Activated CD8-positive, alpha-beta memory T cell treated with anti-CD3 and anti-CD28 coated beads, Interleukin-2, amount 10 ng/mL, durations not matched to agents 7 days and 5 days (primary cell): ENCODE data around the gene GP1BA. TPM values are rescaled to one million over a fixed set of nuclear protein-coding genes. Genes with fewer than 3 reads are reported as not detected.
"Not testable (repeated sequence)": the region's sequence is repeated elsewhere in the genome, so short reads cannot be mapped to it uniquely, and the experiment has no call there.

ENCODE experiments used
- ATAC-seq: fragments of 150-1000 bp; cut with Tn5 transposase; one replicate; pipeline ENCODE4 v1.10.0; 2021; ENCODE audit warnings: moderate library complexity
- CTCF ChIA-PET: fragments of 350-600 bp; sonication (Branson Sonifier 250); formaldehyde crosslinking; loops from one replicate; lab custom pipeline; 2021; ENCODE audit warnings: antibody characterized with exemption; lab: Charles Lee
- DNase-seq: peaks from one replicate; pipeline ENCODE4 v3.0.0-alpha.2; 2020
- H3K27ac Mint-ChIP-seq: one replicate; pipeline ENCODE4 v1.8.0; 2021; ENCODE audit warnings: mild to moderate bottlenecking, mixed read lengths
- H3K27me3 Mint-ChIP-seq: one replicate; pipeline ENCODE4 v1.8.0; 2021; ENCODE audit warnings: mixed read lengths
- H3K36me3 Mint-ChIP-seq: one replicate; pipeline ENCODE4 v1.8.0; 2021; ENCODE audit warnings: mild to moderate bottlenecking, mixed read lengths
- H3K4me1 Mint-ChIP-seq: one replicate; pipeline ENCODE4 v1.8.0; 2021; ENCODE audit warnings: mixed read lengths
- H3K4me3 Mint-ChIP-seq: one replicate; pipeline ENCODE4 v1.8.0; 2021; ENCODE audit warnings: mild to moderate bottlenecking, moderate library complexity, mixed read lengths
- H3K9me3 Mint-ChIP-seq: one replicate; pipeline ENCODE4 v1.8.0; 2022; ENCODE audit warnings: low read depth, mixed read lengths
- total RNA-seq, 2 experiments: library from RNA; stranded (reverse); gene quantifications; one replicate each; pipeline ENCODE4 v1.2.3, GENCODE V29; 2021

Gene GP1BA
- total RNA-seq, 2 experiments from 2014 or later = not detected

DNA sequence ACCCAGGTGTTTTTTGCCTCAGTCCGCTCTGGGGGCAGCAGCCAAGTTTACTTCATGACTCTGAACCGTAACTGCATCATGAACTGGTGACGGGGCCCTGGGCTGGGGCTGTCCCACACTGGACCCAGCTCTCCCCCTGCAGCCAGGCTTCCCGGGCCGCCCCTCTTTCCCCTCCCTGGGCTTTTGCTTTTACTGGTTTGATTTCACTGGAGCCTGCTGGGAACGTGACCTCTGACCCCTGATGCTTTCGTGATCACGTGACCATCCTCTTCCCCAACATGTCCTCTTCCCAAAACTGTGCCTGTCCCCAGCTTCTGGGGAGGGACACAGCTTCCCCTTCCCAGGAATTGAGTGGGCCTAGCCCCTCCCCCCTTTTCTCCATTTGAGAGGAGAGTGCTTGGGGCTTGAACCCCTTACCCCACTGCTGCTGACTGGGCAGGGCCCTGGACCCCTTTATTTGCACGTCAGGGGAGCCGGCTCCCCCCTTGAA is 34.8 kb upstream of the GP1BA start:
- Mint-ChIP-seq H3K9me3 (no peaks in the 10 kb centered on the region), H3K36me3 (peaks cover 5% of the 10 kb centered on the region), H3K4me1 (peaks cover 22% of the 10 kb centered on the region), H3K27ac (no peak overlapping the region), H3K27me3 (peaks cover 4% of the 10 kb centered on the region), H3K4me3 (no peak overlapping the region)
- CTCF ChIA-PET = no interaction called here
- DNase-seq = no peak
- no peak for ATAC-seq

DNA sequence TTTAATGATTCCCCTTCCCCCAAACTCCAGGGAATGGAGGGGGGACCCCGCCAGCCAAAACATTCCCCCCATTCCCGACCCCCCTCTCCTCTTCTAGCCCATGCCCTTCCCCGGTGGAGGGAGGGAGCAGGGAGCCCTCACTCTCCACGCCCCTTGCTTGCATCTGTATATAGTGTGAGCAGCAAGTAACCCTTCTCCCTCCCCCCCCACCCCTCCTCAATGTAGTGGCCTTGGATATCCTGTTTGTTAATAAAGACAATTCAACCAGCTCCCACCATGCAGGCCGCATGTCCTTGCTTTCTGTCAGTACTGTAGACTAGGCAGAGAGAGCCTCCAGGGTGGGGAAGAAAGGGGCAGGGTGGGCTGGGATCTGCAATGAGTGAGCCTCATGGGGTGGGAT is 34.3 kb upstream of the GP1BA start:
- CTCF ChIA-PET = no interaction called here
- no peaks in the 10 kb centered on the region for H3K9me3 Mint-ChIP-seq
- H3K27ac Mint-ChIP-seq = no peak overlapping the region
- peaks cover 2% of the 10 kb centered on the region for H3K36me3 Mint-ChIP-seq
- DNase-seq (no peak), ATAC-seq (no peak)
- H3K4me3 Mint-ChIP-seq = no peak overlapping the region
- peaks cover 27% of the 10 kb centered on the region for H3K4me1 Mint-ChIP-seq
- peaks cover 4% of the 10 kb centered on the region for H3K27me3 Mint-ChIP-seq

DNA sequence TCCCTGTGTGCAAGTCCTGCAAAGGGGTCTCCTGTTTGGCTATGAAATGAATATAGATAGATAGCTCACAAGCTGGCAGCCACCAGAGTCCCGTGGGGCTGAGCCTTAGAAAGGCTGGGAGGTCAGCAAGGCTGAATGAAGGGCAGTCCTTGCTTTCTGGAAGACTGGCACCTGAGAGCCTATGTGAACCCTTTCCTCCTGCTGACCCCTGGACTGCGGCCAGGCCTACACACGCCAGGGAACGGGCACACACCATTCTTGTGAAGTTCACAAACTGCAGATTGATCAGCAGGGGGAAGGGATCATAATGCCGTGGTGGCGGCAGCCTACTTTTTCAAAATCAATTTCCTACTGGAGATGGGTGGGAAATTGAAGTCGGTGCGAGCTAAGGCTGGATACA is 33.7 kb upstream of the GP1BA start:
- Mint-ChIP-seq H3K9me3 (no peaks in the 10 kb centered on the region), H3K4me1 (peaks cover 33% of the 10 kb centered on the region), H3K36me3 (peaks cover 2% of the 10 kb centered on the region), H3K4me3 (peak overlapping the region; percentile 33), H3K27me3 (peaks cover 4% of the 10 kb centered on the region), H3K27ac (peak overlapping the region; percentile 54)
- DNase-seq (no peak), ATAC-seq (no peak)
- CTCF ChIA-PET = interaction anchor here (1.1 to 1.7 kb wide), 2 partner anchors 7 to 11 kb away, joined by 3 to 15 read pairs; no protein-coding TSS in a partner anchor

DNA sequence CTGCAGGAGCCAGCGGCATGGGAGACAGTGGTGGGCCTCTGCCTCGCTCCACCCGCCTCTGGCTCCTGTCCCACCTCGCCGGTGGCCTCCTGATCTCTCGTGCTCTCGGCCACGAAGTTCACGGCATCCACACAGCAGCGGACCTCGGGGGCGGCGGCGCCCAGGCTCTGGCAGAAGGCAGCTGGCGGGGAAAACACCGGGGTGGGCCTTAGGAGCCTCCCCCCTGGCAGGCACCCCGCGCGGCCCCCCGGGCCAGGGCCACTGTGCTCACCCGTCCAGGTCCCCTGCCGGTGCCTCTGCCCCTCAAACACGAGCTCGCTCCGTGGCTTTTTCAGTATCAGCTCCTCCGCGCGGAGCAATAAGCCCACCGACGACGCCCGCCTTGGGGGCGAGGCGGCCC is 33.1 kb upstream of the GP1BA start:
- no peak for ATAC-seq
- H3K4me3 Mint-ChIP-seq = peak overlapping the region; percentile 33

DNA sequence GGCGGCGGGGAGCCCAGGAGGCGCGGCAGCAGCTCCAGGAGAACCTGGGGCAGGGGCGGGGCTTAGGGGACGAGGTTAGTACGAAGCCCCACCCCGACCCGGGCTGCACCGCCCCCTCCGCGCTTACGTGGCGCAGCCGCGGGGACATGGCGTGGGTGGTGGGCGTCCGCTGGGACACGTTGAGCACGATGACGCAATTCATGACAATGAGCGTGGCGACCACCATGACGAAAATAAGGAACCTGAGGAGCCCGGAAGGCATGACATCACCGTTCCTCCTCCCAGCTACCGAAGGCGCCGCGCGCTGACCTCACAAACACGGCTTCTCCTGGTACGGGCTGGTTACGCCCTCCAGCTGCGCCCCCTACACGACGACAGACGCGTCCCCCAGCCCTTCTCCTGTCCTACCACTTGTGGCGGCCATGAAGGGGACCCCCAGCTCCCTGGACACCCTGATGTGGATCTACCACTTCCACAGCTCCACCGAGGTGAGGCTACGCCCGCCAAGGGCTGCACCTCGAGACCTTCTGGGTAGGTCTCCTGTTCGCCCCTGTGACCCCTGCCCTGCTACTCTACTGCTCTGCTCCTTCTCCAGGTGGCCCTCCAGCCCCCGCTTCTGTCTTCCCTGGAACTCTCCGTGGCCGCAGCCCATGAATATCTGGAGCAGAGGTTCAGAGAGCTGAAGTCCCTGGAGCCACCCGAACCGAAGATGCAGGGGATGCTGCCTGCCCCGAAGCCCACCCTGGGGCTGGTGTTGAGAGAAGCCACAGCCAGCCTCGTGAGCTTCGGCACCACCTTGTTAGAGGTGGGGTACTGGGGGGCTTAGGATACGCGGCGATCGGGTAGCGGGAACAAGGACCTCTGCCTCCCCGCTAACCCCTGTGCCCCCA is 32.5 kb upstream of the GP1BA start, which contains the start of gene C17orf107:
C17orf107 (plus strand) TSS at position 196 of the 890 bp plus-strand sequence; CDS start at position 423, 227 bp downstream.
- CTCF ChIA-PET = interaction anchor here (0.6 to 2.2 kb wide), 16 partner anchors 8 to 189 kb away, joined by 3 to 21 read pairs (median 4); partner anchors contain the start of genes ARRB2, GLTPD2, PFN1 and PSMB6
- H3K9me3 Mint-ChIP-seq = no peaks in the 10 kb centered on the region
- peaks cover 4% of the 10 kb centered on the region for H3K27me3 Mint-ChIP-seq
- peak within 1 kb of the TSS; percentile 72 for H3K27ac Mint-ChIP-seq
- H3K36me3 Mint-ChIP-seq = peaks cover 2% of the 10 kb centered on the region
- DNase-seq (peak; percentile 90), ATAC-seq (peak; percentile 83)
- H3K4me3 Mint-ChIP-seq = peak within 1 kb of the TSS; percentile 80
- peaks cover 36% of the 10 kb centered on the region for H3K4me1 Mint-ChIP-seq

More for the DNA sequence above, 33.1 kb upstream of the GP1BA start:
- no peak for DNase-seq
- H3K4me1 Mint-ChIP-seq = peaks cover 36% of the 10 kb centered on the region
- H3K9me3 Mint-ChIP-seq = no peaks in the 10 kb centered on the region
- CTCF ChIA-PET = interaction anchor here (0.6 to 2.2 kb wide), 13 partner anchors 8 to 189 kb away, joined by 3 to 21 read pairs (median 3); partner anchors contain the start of genes ARRB2, GLTPD2, PSMB6 and RNF167
- no peak overlapping the region for H3K27ac Mint-ChIP-seq
- peaks cover 2% of the 10 kb centered on the region for H3K36me3 Mint-ChIP-seq
- H3K27me3 Mint-ChIP-seq = peaks cover 4% of the 10 kb centered on the region

DNA sequence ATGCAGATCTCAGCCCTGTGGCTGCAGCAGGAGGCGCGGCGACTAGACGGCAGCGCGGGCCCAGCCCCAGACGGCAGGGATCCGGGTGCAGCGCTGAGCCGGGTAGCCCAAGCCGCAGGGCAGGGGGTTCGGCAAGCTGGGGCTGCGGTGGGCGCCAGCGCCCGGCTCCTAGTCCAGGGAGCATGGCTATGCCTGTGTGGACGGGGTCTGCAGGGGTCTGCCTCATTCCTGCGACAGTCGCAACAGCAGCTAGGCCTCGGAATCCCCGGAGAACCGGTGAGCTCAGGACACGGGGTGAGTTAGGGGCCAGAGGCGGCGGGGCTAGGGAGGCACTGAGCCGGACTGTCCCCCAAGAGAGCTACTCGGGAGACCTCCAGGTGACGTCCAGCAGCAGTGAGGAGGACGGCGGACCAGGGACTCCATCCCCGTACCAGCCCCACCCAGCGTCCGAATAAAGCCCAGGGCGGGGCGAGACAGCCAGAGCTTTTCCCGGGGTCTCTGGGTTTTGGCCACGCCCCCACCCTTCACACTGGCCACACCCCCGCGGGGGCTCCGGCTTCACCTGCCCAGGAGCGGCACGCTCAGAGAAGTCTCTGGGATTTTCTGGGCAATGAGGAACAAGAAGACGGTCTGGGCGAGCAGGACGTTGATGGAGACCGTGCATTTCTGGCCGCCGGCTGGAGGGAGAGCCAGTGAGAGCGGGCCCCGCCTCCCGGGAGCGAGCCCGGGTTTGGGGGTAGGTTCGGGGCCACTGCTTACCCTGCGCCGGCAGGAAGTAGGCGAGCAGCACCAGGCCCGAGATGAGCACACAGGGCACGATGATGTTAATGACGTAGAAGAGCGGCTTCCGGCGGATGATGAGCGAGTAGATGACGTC is 31.6 kb upstream of the GP1BA start:
- Mint-ChIP-seq H3K27ac (peak overlapping the region; percentile 66), H3K4me1 (peaks cover 36% of the 10 kb centered on the region), H3K9me3 (no peaks in the 10 kb centered on the region), H3K27me3 (peaks cover 4% of the 10 kb centered on the region), H3K4me3 (peak overlapping the region; percentile 80), H3K36me3 (peaks cover 2% of the 10 kb centered on the region)
- CTCF ChIA-PET = interaction anchor here (0.8 to 2.2 kb wide), 8 partner anchors 9 to 333 kb away, joined by 3 to 21 read pairs (median 6); partner anchors contain the start of genes ARRB2, GLTPD2 and PFN1
- ATAC-seq (peak; percentile 54), DNase-seq (peak; percentile 77)

DNA sequence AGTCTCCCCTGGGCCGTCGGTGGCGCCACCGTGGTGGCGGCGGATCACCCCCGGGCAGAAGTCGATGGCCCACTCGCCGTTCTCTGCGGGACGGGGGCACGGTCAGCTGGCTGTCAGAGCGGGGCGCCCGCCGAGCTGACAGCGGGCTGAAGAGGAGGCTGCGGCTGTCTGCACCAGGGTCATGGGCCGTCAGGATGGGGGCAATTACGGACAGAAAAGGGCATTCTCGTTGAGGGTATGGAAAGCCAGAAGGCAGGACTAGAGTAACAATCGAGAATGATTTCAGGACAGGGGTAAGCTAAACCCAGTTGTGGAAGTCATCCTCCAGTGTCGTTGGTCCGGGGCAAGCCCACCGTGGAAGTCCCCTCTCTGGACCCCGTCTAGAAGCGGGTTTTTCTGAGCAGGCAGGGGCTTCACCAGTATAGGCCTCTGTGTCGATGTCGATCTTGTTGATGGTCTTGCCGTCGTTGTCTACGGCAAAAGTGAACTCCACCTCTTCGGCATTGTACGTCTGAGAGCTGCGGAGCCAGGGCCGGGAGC is 30.9 kb upstream of the GP1BA start:
- DNase-seq = no peak

DNA sequence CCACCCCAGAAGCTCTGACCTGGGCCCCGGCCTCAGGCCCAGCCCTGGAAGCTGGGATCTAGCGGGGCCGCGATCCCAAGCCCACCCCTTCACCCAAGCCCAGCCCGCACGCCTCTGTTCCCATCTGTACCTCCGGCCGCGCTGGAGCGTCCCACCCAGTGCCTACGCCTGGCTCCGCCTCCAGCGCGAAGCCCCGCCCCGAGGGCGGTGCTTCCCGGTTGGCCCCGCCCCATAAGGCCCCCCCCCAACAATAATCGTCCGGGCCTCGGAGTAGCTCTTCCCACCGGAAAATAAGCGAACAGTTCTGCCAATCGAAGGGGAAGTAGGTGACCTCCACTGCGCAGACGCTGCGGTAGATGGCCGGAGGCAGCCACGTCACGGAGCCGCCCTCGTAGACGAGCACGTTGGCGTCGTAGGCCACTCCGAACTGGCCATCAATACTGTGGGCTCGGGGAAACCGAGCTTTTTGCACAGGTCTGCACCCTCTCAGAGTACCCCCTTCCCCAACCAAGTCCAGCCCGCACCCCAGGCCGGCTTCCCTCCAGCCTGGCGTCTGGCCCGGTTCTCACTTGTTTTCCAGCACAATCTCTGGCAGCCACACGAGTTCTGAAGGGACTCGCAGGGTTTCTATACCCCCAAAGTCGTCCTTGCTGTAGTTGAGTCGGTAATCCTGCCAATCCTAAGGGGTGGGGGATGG is 30.3 kb upstream of the GP1BA start:
- peak overlapping the region; percentile 44 for H3K27ac Mint-ChIP-seq
- no peaks in the 10 kb centered on the region for H3K36me3 Mint-ChIP-seq
- no peak for DNase-seq
- peaks cover 36% of the 10 kb centered on the region for H3K4me1 Mint-ChIP-seq
- H3K27me3 Mint-ChIP-seq = peaks cover 4% of the 10 kb centered on the region
- ATAC-seq = no peak
- H3K4me3 Mint-ChIP-seq = no peak overlapping the region
- H3K9me3 Mint-ChIP-seq = no peaks in the 10 kb centered on the region
- CTCF ChIA-PET = interaction anchor here (0.6 to 3.2 kb wide), 12 partner anchors 7 to 335 kb away, joined by 3 to 18 read pairs (median 6); partner anchors contain the start of genes ARRB2, CAMTA2, RNF167 and SLC25A11

More for the DNA sequence above, 30.9 kb upstream of the GP1BA start:
- Mint-ChIP-seq H3K4me1 (peaks cover 36% of the 10 kb centered on the region), H3K36me3 (peaks cover under 1% of the 10 kb centered on the region), H3K27me3 (peaks cover 4% of the 10 kb centered on the region), H3K27ac (peak overlapping the region; percentile 66), H3K4me3 (peak overlapping the region; percentile 65), H3K9me3 (no peaks in the 10 kb centered on the region)
- no peak for ATAC-seq
- CTCF ChIA-PET = interaction anchor here (0.6 to 3.2 kb wide), 10 partner anchors 8 to 334 kb away, joined by 3 to 18 read pairs (median 4); partner anchors contain the start of genes CAMTA2, PFN1, RNF167 and SLC25A11

DNA sequence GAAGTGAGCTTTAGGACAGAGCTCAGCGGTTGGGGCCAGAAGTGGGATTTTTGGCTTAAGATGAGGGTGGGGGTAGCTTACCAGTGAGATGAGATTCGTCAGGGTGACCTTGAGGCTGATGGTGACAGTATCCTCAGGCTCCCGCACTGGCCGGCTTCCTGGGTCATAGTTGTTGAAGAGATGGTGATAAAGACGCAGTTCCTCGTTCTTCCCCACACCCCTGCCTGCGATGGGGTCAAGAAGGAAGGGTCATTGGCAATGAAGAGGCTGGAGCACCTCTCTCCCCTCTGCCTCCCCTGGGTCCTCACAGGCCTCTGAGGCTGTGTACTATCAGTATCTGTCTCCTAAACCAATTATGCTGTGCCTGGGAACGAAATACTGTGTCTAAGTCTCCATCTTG is 29.5 kb upstream of the GP1BA start:
- peaks cover 4% of the 10 kb centered on the region for H3K27me3 Mint-ChIP-seq
- H3K4me1 Mint-ChIP-seq = peaks cover 36% of the 10 kb centered on the region
- no peaks in the 10 kb centered on the region for H3K9me3 Mint-ChIP-seq
- no peaks in the 10 kb centered on the region for H3K36me3 Mint-ChIP-seq
- DNase-seq = no peak
- CTCF ChIA-PET = interaction anchor here (0.6 to 3.2 kb wide), 18 partner anchors 8 to 336 kb away, joined by 3 to 18 read pairs (median 4); partner anchors contain the start of genes ARRB2, CAMTA2, RNF167 and SLC25A11
- no peak overlapping the region for H3K4me3 Mint-ChIP-seq
- ATAC-seq = no peak
- H3K27ac Mint-ChIP-seq = no peak overlapping the region

DNA sequence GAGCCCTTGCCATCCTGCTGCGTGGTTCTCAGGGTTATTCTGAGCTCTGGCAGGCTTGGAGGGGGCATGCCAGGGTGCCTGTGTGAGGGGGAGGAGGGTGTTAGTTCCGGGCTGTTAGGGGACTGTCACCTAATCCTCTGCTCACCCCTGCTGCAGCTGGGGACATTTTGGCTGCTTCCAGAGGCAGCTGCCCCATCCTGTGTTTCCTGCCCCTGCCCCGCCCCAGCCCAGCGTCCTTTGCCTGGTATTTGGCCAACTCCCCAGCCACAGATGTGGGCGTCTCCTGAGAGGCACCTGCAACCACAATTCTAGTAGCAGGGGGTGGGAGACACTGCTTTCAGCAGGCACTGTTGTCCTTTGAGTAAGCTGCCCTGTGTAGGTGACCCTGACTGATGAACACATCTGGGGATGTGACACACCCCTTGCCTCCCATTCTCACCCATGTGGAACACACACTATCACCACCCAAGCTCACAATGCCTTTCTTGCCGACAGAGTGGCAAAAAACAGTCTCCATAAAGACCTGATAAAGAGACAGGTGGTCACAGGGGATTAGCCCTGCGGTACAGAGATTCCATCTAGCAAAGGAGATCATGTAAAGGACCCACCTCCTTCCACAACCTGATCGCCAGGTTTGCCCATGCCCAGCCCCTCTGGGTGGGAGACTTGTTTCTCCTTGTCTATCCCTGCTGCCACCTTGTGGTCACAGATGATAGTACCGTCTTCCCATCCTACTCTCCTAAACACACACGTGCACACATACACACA is 28.8 kb upstream of the GP1BA start, which contains the start of gene CHRNE:
CHRNE (minus strand) TSS at position 48 of the 768 bp plus-strand sequence; CDS start at position 13, 35 bp downstream.
- peak within 1 kb of the TSS; percentile 10 for H3K4me3 Mint-ChIP-seq
- peak; percentile 32 for ATAC-seq
- CTCF ChIA-PET = interaction anchor here (0.6 to 3.2 kb wide), 25 partner anchors 10 to 345 kb away, joined by 3 to 18 read pairs (median 4); partner anchors contain the start of genes ARRB2, CAMTA2, RNF167 and SLC25A11
- peaks cover 36% of the 10 kb centered on the region for H3K4me1 Mint-ChIP-seq
- no peaks in the 10 kb centered on the region for H3K36me3 Mint-ChIP-seq
- peaks cover 4% of the 10 kb centered on the region for H3K27me3 Mint-ChIP-seq
- H3K27ac Mint-ChIP-seq = peak within 1 kb of the TSS; percentile 67
- DNase-seq = peak; percentile 87
- H3K9me3 Mint-ChIP-seq = no peaks in the 10 kb centered on the region

DNA sequence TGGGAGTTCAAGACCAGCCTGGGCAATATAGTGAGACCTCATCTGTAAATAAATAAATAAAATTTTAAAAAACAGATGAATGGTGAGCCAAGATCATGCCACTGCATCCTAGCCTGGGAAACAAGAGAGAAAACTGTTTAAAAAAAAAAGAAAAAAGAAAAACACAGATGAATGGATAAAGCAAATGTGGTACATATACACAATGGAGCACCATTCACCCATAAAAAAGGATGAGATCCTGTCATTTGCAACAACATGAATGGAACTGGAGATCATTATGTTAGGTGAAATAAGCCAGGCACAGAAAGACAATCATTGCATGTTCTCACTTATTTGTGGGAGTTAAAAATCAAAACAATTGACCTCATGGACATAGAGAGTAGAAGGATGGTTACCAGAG is 25.4 kb upstream of the GP1BA start:
- H3K4me1 Mint-ChIP-seq = peaks cover 20% of the 10 kb centered on the region
- not testable (repeated sequence) for H3K27me3 Mint-ChIP-seq, H3K4me3 Mint-ChIP-seq, H3K9me3 Mint-ChIP-seq, DNase-seq, H3K36me3 Mint-ChIP-seq, H3K27ac Mint-ChIP-seq, ATAC-seq
- CTCF ChIA-PET = interaction anchor here (1.0 to 2.0 kb wide), 3 partner anchors 33 to 340 kb away, joined by 3 to 6 read pairs (median 4); partner anchors contain the start of genes RNF167 and SLC25A11
